Stimulated activated CD4-positive, alpha-beta T cell treated with anti-CD3 and anti-CD28 coated beads, Interleukin-12 subunit alpha, Interleukin-12 subunit beta, amount 100 ng/mL, for 4 hours (primary cell): ENCODE results near the gene ASIC5.

Source experiments
- DNase-seq: peaks from one replicate; pipeline ENCODE4 v3.0.0-alpha.2; 2020

Gene ASIC5

DNA sequence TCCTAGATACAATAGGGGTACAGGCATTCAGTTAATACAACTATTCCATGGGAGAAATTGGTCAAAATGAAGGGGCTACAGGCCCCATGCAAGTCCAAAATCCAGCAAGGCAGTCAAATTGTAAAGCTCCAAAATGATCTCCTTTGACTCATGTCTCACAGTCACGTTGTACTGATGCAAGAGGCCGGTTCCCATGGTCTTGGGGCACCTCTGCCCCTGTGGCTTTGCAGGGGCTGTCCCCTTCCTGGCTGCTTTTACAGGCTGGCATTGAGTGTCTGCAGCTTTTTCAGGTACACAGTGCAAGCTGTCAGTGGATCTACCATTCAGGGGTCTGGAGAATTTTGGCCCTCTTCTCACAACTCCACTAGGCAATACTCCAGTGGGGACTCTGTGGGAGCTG, 12.5 kb upstream of the ASIC5 start:
- DNase-seq, result no peak

DNA sequence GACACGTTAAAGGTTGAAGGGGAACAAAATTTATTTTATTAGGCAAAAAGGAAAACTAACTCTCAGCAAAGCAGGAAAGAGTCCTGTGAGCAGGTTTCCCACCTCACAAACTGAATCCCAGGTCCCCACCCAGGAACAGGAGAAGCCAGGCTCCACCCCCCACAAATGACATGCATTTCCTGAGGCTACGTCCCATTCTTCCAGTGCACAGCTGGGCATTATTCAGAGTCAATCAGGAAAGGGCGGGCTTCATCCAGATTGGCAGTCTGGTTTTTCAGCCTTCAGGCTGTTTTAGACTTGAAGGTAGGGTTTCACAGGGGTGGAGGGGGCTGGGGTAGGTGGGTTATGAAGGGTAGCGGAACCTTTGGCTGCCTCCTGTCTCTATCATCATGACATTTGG, 11.9 kb upstream of the ASIC5 start:
- no peak for DNase-seq

DNA sequence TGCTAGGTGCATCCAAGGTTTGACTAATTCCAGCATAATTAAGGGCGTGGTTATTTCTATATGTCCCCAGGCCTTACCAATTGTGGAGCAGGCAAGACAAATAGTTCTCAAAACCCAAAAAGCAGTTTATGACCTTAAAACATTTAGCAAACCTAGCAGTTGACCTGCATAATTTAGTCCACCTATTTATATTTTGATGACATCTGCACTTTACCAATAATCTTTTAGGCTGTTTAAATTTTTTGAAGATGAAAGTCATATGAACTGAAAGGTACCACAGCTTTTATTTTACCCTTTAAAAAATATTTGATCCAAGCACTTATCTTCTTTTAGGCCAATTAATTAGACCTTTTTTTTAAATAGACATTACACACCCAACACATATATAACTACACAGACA, 9.8 kb upstream of the ASIC5 start:
- DNase-seq, result no peak

DNA sequence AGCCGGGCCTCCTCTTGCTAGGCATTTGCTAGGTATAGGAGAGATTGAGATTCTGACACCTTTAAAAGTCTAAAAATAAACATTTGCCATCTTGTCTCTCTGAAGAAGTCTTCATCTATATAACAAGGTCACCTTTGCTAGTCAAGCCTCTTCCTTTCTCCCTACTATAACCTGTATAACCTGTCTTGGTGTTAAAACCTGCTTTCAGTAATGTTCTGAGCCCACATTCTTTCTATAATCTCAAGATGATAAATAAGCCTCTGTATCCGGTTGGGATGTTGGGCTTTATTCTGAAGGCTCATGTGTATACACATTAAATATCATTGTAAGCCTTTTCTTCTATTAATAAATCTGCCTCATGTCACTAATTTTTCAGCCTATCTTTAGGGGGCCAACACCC, 10.2 kb downstream of the ASIC5 start:
- DNase-seq, result no peak

DNA sequence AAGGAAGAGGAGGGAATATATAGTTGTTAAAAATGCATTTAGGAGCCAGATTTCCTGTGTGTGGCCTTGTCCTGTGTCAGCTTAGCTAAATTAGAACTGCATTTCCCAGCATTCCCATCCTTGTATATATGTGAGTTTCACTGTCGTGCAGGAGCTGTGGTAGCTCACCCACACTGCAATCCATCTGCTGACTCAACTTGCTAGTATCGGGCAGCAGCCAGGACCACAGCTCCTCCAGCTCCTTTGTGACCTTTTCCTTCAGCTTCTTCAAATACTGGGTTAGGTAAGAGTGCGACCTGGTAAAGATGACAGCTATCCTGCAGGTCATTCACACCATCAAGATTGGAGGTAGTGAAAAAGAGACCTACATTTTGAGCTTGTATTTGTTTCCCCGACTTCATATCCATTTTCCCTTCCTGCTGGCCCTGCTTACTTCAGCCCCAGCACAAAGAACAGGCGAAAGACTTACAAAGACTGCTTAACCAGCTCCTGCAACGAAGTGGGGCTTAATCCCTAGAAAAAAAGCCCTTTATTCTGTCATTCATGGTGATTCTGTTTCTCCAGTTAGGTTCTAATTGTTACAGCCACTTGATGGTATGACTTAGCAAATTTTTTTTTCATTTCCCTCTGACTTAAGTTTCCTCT, 11.4 kb downstream of the ASIC5 start:
- no peak for DNase-seq

DNA sequence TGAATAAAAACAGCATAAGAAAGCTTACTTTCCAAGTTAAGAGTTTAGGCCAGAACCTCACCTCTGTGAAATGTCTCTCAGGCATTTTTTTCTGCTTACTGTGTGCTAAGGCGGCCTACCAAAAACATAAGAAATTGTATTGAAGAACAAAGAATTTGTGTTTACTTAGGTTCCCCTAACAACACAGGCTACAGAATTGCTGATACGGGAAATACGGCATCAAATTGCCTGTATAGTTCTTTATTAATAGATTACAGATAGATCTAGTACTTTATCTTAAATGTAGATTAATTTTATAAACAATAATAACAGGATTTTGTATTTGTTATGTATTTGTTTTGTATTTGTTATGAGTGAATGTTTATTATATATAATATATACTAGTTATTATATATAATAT, 12.9 kb downstream of the ASIC5 start:
- DNase-seq, result no peak

DNA sequence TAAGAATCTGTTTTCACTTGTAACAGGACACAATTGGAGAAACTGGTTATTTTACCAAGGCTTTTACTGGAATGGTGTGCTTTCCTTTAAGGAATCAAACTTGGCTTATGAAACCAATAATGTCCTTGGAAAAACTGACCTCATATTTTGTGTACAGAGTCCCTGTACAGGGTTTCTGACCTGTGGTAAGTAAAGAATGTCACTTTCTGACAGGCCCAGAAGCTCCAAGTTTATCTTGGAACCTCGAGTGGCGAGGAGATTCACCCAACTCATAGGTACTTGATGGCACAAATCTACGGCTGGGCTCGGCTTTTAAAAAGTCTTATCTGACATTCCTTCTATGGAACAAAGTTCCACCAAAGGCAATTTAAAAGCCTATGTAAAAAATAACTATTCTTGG, 17.0 kb downstream of the ASIC5 start:
- DNase-seq, result no peak

DNA sequence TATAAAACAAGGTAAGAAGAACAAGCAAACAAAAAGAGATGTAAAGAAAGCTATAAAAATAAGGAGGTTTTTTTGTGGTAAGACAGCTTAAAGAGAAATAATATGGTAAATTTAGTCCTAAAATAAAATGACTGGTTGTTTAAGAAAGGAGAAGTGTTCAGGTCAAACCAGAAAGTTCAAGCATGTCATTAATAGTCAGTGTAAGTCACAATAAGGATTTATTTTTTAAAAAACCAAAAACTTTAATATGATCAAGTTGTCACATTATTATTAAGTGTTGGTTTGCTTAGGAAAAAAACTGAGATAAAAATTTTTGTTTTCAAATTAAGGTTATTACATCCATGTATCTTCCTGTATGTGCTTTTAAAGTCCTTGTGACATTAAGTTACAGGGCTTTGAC, 19.1 kb downstream of the ASIC5 start:
- no peak for DNase-seq

DNA sequence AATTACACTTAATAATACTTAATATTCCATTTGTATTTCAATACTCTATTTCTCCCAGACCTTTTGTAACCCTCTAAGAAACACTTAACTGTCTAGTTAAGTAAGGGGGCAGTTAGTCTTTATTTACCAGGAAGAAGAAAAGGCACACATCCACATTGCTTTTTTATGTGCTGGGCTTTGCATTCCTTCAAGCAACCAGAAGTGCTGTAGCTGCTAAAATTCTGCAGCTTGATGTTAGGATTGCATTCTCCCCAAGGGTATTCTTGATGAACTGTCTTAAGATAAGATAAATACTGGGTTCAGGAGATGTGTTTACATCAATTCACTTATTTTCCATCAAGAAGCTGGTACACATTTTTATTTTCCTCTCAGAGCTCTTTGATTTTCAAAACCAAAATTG, 24.0 kb downstream of the ASIC5 start:
- no peak for DNase-seq

DNA sequence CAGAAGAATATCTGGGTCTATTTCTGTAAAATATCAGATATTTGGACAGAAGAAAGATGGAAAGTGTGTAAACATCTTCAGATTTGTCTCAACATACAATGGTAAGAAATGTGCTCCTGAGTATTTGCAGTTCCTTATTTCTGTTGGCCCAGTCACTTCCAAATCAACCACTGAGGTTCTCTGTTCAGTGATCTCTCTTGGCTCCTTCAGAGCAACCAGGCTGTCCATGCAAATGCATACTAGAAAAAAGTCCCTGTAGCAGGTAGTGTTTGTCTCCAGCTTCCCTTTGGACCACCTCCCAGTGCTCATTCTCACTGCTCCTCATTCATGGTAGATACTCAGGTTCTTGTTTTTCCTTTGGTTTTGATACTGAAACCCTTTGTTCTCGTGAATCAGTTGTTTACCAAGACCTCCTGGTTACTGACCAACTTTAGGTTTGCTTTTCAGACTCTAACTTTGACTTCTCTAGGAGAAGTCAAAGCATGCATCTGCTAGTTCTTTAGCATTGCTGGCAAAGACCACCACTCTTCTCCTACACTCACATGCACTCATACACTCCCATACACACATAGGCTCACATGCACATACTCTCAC, 28.8 kb downstream of the ASIC5 start:
- DNase-seq, result no peak

DNA sequence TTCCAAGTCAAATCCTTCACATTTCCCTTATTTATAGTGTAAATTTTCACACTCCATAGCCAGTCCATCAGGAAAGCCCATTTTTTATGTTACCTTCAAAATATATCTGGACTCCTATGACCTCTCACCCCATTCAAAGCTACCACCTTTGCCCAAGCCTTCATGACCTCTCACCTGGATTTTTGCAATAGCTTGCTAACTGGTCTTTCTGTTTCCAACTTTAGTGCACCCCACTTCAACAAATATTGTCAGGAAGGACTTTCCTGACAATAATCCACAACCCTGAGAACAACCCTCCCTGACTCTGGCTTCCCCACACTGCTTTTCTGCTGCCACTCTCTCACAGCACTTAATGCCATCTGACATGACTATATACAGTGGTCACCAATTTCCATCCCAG, 33.4 kb downstream of the ASIC5 start:
- no peak for DNase-seq

DNA sequence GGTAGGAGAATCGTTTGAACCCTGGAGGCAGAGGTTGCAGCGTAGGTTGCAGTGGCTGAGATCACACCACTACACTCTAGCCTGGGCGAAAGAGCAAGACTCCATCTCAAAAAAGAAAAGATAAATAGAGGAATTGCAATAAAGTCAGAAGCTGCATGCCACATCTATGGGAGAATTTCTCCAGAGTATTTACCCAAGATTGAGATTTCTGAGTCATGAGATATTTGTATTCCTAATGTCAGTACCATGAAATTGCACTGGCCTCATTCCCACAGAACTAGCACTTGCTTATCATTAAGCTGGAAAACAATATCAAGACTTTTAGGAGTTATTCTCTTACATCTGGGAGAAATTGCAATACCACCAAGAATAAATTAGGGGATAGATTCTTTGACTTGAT, 37.4 kb downstream of the ASIC5 start:
- DNase-seq, result no peak

DNA sequence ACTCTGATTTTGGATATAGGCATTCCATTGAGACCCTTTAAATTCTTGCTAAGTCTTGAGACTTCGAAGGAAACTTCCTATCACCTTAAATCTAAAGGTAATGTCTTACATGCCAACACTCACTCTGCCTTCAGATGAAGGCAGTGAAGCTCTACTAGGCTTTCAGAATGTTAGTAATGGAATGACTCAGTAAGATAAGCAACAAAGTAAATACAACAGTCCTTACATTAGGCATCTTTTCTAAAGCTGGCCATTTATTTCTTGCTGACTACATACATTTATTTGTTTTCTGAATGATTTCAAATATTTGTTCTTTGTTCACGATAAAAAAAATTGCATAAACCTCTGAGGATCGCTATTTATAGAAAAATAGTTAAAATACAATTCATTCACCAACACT, 43.5 kb downstream of the ASIC5 start:
- DNase-seq, result no peak

DNA sequence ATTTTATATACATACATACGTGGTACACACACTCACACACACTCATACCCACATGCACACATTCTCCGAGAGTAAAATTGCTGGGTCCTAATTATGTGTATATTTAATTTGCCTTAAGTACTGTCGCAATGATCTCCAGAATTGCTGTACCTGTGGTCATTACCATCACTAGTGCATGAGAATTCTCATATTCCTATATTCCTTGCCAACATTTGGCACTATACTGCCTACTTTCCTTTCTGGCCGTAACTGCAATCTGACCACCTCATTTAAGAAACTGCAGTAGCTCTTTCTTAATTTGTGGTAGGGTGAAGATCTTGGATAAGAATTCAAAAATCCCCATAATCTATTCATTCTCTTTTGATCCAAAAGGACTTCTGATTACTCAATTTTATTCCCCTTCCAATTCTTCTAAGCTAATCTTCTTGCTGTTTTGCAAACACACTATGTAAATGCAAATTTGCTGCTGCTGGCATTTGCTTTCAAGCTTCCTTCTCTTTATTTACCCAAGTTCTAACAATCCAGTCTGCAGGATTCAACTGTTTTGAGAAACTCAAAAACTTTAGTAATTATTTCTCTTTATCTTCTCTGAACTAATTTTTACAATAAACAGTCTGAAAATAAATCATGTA, 45.1 kb downstream of the ASIC5 start:
- no peak for DNase-seq

DNA sequence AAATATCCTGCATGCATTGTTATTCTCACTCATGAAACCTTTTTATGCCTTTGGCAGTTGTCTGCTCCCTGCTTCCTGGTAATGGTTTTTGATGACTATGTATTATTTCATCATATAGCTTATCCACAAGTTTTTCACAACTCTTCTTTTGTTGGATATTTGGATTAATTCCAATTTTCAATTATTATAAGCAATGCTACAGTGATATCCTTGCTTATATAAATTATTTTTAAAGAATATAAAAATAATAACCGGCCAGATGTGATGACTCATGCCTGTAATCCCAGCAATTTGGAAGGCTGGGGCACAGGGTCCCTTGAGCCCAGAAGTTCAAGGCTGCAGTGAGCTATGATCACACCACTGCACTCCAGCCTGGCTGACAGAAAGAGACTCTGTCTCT, 47.0 kb downstream of the ASIC5 start:
- DNase-seq, result no peak

DNA sequence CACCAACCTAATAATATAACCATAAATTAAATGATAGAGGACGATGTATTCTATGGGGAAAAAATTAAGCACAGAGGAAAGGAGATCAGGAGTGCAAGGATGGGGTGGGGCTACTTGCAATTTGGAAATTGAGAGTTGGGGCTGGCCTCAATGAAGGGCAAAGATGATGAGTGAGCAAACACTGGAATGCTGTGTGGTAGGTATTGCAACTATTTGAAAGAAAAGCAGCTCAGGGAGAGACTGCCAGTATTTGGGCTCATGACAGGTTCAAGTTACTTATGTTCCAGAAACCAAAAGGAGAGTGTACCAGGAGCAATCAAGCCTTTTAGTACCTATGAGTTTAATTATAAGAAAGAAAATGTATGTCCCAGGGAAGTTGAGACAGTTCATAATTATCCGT, 47.4 kb downstream of the ASIC5 start:
- DNase-seq, result no peak

DNA sequence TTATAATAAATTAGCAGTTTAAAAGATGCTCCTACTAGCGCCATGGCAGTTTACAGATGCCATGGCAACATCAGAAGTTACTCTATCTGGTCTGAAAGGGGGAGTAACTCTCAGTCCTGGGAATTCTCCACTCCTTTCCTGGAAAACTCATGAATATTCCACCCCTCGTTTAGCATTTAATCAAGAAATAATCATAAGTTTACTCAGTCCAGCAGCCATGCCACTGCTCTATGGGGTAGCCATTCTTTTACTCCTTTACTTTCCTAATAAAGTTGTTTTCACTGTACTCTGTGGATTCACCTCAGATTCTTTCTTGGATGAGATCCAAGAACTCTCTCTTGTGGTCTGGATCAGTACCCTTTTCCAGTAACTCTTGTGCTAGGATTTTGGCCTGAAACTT, 55.0 kb downstream of the ASIC5 start:
- DNase-seq, result no peak

DNA sequence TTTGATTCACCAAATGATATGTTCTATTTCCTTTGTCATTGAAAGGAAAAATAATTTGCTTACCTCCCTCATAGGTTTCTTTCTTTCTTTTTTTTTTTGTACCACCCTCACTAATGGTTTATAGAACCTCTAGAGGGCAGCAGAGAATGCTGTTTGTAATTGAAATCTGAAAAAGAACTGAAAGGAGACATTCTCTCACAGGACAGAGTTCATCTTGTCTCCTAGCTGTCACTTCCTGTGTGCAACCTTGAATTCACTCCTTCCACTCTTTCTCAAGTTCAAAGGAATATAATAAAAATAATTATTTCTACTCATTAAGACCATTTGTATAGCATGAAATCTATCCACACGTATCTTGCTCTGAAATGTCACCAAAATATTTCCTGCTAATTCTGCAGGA, 56.2 kb downstream of the ASIC5 start:
- DNase-seq, result no peak

DNA sequence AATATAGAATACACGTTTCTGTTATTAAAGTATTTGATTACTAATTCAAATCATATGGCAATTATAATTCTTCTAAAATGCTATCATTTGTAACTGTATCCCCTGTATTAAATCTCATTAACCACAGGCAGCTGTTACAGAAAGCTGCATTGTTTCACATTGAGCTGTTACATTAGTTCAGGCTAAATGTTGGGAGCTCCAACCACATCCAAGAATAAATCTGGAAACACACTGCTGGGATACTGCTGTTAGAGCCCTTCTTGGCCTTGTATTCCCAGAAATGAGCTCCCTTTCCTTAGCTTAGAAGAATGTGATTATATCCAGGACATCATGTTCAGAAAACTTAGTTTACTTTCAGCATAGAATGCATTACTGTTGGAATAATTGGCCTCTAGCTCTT, 59.1 kb downstream of the ASIC5 start:
- no peak for DNase-seq

DNA sequence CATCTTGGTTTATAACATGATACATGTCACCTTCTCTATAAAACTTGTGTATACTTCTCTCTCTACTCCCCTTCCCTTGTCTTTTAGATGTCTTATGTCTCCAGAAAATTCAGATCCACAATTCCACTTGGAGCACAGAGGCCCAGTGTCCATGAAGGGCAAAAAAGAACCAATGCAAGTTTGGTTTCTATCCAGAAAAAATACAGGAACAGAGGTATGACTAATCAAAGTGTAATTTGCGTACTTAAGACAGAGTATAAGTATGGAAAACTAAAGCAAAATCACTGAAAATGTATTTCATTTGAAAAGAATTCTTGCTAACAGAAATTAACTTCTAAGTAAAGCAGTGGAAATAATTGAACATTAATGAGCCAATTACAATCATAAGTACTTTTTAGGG, 61.1 kb downstream of the ASIC5 start:
- no peak for DNase-seq

DNA sequence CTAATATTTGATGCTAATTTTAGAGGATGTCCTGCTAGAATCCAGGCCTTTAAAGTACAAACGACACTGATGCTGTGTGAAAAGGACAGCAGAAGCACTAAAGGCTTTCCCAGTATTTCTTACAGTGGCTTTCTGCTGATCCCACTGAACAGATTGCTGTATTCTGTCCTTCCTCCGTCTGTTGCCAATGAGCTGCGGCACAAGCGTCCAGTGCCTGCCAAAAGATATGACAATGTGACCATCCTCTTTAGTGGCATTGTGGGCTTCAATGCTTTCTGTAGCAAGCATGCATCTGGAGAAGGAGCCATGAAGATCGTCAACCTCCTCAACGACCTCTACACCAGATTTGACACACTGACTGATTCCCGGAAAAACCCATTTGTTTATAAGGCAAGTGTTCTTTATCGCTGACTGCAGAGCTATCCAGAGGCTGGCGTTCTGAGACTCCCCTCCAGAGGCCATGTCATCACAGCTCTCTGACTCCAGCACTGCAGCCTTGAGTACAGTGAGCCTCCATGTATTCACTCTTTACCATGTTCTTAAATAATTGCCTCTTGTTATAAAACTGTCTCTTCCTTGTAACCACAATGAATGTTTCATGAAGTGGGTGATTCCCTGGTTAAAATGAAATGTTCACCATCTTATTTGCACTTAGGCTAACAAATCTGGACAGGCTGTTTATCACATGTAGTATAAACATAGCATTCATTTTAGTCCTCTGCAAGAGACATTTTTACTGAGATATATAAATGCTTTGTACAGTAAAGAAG, 63.7 kb downstream of the ASIC5 start:
- DNase-seq, result no peak

DNA sequence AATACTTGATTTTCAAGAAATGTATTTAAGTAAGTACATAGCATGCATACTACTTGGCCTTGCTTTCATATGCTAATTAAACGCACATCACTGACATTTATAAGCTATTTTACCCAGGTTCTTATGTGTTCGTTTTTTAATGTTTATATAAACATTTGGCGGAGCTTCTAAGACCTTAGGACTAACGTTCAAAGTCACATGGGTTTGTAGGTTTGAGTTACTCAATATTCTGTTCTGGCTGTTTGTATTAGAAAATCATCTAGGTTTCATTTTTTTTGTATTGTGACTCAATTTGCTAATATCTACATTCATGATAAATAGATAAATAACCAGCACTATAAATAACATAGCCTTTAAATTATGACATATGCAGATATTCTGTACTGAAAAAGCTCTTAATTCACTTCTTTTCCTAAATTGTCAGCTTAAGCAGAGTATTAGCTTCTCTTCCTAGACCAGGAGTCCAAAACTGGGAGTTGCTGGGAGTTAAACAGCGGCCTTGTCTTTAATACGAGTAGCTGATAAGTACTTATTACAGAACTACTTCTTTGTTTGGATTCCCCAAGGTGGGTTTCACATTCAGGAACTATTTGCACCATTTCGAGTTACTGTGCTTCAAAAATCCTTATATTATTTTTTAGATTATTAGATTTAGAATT, 65.3 kb downstream of the ASIC5 start:
- no peak for DNase-seq

DNA sequence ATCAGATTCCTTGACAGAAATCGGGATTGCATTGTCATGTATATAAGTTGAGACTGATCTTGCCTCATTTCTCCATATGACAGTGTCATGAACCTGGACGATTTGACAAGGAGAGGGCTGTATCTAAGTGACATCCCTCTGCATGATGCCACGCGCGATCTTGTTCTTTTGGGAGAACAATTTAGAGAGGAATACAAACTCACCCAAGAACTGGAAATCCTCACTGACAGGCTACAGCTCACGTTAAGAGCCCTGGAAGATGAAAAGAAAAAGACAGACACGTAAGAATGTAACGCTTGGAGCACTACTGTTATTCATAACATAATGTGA, 66.3 kb downstream of the ASIC5 start:
- no peak for DNase-seq
